DND-41 (cell line): ENCODE results near the gene GABBR2.

Experiments used
- ATAC-seq: fragments of 200-7000 bp; cut with Tn5 transposase; 3 replicates; pipeline ENCODE4 v1.9.1; 2021; ENCODE audit warnings: low read depth; ENCODE audit not compliant: insufficient read depth
- DNase-seq: peaks from one replicate; pipeline ENCODE4 v3.0.0-alpha.2; 2020
- H2AFZ ChIP-seq: 2 replicates; pipeline ENCODE4 v1.6.0; 2012; ENCODE audit warnings: low read depth, low read length
- H3K27ac ChIP-seq: 2 replicates; pipeline ENCODE4 v1.5.1; 2012; ENCODE audit warnings: low read length, inconsistent platforms
- H3K27me3 ChIP-seq: fragments of 200-600 bp; sonication (generic); 2 replicates; pipeline ENCODE4 v1.6.0; 2012; ENCODE audit warnings: low read length, mild to moderate bottlenecking, inconsistent platforms; ENCODE audit not compliant: insufficient read depth, poor library complexity
- H3K36me3 ChIP-seq: 2 replicates; pipeline ENCODE4 v1.5.1; 2012; ENCODE audit warnings: low read length, inconsistent platforms; ENCODE audit not compliant: insufficient read depth
- H3K4me1 ChIP-seq: 2 replicates; pipeline ENCODE4 v1.5.1; 2012; ENCODE audit warnings: mild to moderate bottlenecking, low read length; ENCODE audit not compliant: insufficient read depth
- H3K4me2 ChIP-seq: 2 replicates; pipeline ENCODE4 v1.6.0; 2012; ENCODE audit warnings: mild to moderate bottlenecking, moderate library complexity, low read length, inconsistent platforms; ENCODE audit not compliant: insufficient read depth
- H3K4me3 ChIP-seq, 2 experiments: fragments of 200-600 bp in 1 of 2; shearing (Covaris generic) in 1 of 2; 2 replicates each; pipeline ENCODE4 v1.5.1; 2012 to 2016; ENCODE audit warnings: inconsistent platforms in 2 of 2, low read length in 2 of 2, mild to moderate bottlenecking in 2 of 2, low read depth in 1 of 2, moderate library complexity in 1 of 2
- H3K79me2 ChIP-seq: 2 replicates; pipeline ENCODE4 v1.6.0; 2012; ENCODE audit warnings: low read length, inconsistent platforms; ENCODE audit not compliant: insufficient read depth
- H3K9ac ChIP-seq: 2 replicates; pipeline ENCODE4 v1.6.0; 2012; ENCODE audit warnings: low read depth, mild to moderate bottlenecking, inconsistent platforms, low read length, moderate library complexity
- H3K9me3 ChIP-seq: 2 replicates; pipeline ENCODE4 v1.5.1; 2012; ENCODE audit warnings: low read length, moderate library complexity, mild to moderate bottlenecking, inconsistent platforms; ENCODE audit not compliant: insufficient read depth, severe bottlenecking
- H4K20me1 ChIP-seq: 2 replicates; pipeline ENCODE4 v1.6.0; 2012; ENCODE audit warnings: low read length; ENCODE audit not compliant: insufficient read depth
- EZH2 ChIP-seq: IDR thresholded peaks from 3 replicates; pipeline ENCODE4 v1.6.1; 2012; ENCODE audit warnings: borderline replicate concordance, low read depth, mild to moderate bottlenecking, moderate library complexity, low read length, inconsistent platforms; ENCODE audit not compliant: severe bottlenecking
- TF ChIP-seq, protein P1 (sequence below): IDR thresholded peaks from 2 replicates; pipeline ENCODE4 v1.5.1; 2012; ENCODE audit warnings: borderline replicate concordance, low read length, moderate library complexity, mild to moderate bottlenecking; ENCODE audit not compliant: poor library complexity, severe bottlenecking; ENCODE audit errors: extremely low read depth

GABBR2 gene

DNA sequence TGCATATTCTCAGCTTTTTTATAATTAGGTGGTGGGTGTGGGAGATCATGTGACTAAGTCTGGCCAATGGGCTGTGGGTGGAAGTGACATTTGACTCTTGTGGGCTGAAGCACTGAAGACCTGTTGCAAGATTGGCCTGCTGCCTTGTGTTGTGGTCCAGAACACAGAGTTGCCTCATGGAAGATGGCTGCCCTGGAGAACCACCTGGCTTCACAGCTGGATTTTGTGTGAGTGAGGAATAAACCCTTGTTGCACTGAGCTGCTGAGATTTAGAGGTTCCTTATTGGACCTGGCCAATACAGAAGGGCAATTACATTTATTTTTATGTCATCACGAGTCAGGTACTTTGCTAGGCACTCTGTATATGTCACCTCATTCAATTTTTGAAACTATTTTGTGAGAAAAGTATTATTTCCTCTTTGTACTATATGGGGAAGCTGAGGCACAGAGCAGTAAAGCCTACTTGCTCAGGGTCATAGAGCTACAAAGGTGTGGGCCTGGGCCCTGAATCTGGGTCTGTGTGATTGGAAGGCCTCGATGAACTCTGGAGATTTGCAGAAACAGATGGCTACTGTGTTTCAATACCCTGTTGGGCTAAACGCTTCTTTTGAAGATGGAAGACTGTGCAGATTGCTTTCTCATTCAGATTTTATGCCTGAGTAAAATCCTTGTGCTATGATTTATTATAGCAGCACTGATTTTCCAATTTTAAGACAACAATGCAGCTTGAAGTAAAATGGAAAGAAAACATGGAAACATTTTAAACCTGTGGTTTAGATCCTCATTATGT, 382.1 kb downstream of the GABBR2 start:
- ATAC-seq (peak; percentile 48; the same call in 1 of the 3 replicates), DNase-seq (peak; percentile 23)
- no peak overlapping the region for H3K4me2 ChIP-seq
- no peak overlapping the region for H2AFZ ChIP-seq
- TF ChIP-seq, protein P1, sequence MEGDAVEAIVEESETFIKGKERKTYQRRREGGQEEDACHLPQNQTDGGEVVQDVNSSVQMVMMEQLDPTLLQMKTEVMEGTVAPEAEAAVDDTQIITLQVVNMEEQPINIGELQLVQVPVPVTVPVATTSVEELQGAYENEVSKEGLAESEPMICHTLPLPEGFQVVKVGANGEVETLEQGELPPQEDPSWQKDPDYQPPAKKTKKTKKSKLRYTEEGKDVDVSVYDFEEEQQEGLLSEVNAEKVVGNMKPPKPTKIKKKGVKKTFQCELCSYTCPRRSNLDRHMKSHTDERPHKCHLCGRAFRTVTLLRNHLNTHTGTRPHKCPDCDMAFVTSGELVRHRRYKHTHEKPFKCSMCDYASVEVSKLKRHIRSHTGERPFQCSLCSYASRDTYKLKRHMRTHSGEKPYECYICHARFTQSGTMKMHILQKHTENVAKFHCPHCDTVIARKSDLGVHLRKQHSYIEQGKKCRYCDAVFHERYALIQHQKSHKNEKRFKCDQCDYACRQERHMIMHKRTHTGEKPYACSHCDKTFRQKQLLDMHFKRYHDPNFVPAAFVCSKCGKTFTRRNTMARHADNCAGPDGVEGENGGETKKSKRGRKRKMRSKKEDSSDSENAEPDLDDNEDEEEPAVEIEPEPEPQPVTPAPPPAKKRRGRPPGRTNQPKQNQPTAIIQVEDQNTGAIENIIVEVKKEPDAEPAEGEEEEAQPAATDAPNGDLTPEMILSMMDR: no peak
- no peak for TF ChIP-seq EZH2
- H3K9ac ChIP-seq: no peak overlapping the region
- no peaks in the 10 kb centered on the region for H3K36me3 ChIP-seq
- H3K9me3 ChIP-seq: no peaks in the 10 kb centered on the region
- no peaks in the 10 kb centered on the region for H3K4me1 ChIP-seq
- H3K27ac ChIP-seq: no peak overlapping the region
- no peaks in the 10 kb centered on the region for H3K79me2 ChIP-seq
- no peaks in the 10 kb centered on the region for H3K27me3 ChIP-seq
- H4K20me1 ChIP-seq: no peaks in the 10 kb centered on the region
- H3K4me3 ChIP-seq: no peak overlapping the region

DNA sequence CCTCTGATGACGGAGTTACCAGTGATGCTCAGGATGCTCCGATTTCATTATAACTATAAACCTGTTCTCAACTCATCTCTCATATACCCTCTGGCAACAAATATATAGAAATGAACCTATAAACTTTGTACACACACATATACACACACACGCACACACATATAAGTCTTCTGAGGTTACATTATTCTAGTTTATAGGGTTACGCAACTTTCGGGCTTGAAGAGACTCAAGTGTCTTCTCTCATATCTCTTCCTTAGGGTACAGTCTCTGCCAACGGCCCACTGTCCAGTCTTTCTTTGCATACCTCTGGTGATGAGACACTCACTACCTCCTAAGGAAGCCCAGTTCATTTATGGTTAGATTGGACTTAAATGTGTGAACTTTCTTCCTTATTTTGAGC, 383.9 kb downstream of the GABBR2 start:
- ATAC-seq (no peak), DNase-seq (no peak)
- Histone ChIP-seq H3K4me2 (no peak overlapping the region), H3K27me3 (no peaks in the 10 kb centered on the region), H3K9me3 (no peaks in the 10 kb centered on the region), H3K79me2 (no peaks in the 10 kb centered on the region), H3K27ac (no peak overlapping the region), H4K20me1 (no peaks in the 10 kb centered on the region), H3K36me3 (no peaks in the 10 kb centered on the region), H3K4me1 (no peaks in the 10 kb centered on the region), H3K4me3 (no peak overlapping the region), H3K9ac (no peak overlapping the region), H2AFZ (no peak overlapping the region)
- TF ChIP-seq, protein P1: no peak
- TF ChIP-seq EZH2: no peak

DNA sequence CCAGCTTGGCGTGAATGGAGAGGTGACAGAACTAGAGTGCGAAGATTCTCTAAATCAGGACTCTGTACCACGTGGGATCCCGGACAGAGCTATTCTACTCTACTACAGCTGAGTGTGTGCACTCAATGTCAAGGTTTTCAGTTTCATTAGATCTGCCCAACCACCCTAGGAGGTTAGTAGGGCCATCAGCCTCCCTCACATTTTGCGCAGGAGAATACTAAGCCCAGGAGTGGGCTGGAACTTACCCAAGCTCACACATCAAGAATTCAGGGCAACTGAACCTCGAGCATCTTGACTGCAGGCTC, 385.0 kb downstream of the GABBR2 start:
- DNase-seq (no peak), ATAC-seq (no peak)
- no peak overlapping the region for H2AFZ ChIP-seq
- H3K27me3 ChIP-seq: no peaks in the 10 kb centered on the region
- H3K9me3 ChIP-seq: no peaks in the 10 kb centered on the region
- no peaks in the 10 kb centered on the region for H3K79me2 ChIP-seq
- H3K9ac ChIP-seq: no peak overlapping the region
- no peak overlapping the region for H3K4me3 ChIP-seq
- no peaks in the 10 kb centered on the region for H4K20me1 ChIP-seq
- no peak for TF ChIP-seq EZH2
- TF ChIP-seq, protein P1: no peak
- H3K36me3 ChIP-seq: no peaks in the 10 kb centered on the region
- H3K4me2 ChIP-seq: no peak overlapping the region
- H3K27ac ChIP-seq: no peak overlapping the region
- no peaks in the 10 kb centered on the region for H3K4me1 ChIP-seq
